SU-DHL-6 (cell line): Measurements from ENCODE around the gene SF3A1.

ENCODE experiments used
- H2AFZ ChIP-seq: fragments of 200-600 bp; sonication (generic); 2 replicates; pipeline ENCODE4 v1.6.1; 2014; ENCODE audit warnings: low read depth, mild to moderate bottlenecking, moderate library complexity, mixed read lengths, antibody characterized with exemption, low read length; ENCODE audit not compliant: severe bottlenecking
- H3F3A ChIP-seq: fragments of 200-600 bp; shearing (Covaris generic); 2 replicates; pipeline ENCODE4 v1.6.0; 2016; ENCODE audit warnings: antibody characterized with exemption, mild to moderate bottlenecking; ENCODE audit not compliant: insufficient read depth
- H3K27ac ChIP-seq: fragments of 200-600 bp; sonication (generic); 2 replicates; pipeline ENCODE4 v1.5.1; 2016; ENCODE audit warnings: low read depth, mild to moderate bottlenecking, low read length, moderate library complexity, mixed read lengths
- H3K27me3 ChIP-seq: fragments of 200-600 bp; sonication (generic), shearing (Covaris generic); 2 replicates; pipeline ENCODE4 v1.6.0; 2014; ENCODE audit warnings: mild to moderate bottlenecking, low read length
- H3K36me3 ChIP-seq: fragments of 200-600 bp; sonication (generic); 2 replicates; pipeline ENCODE4 v1.6.1; 2014; ENCODE audit warnings: mild to moderate bottlenecking, low read length, mixed read lengths
- H3K4me2 ChIP-seq: fragments of 300-600, 200-600 bp; shearing (Covaris generic), sonication (generic); 2 replicates; pipeline ENCODE4 v1.6.0; 2014; ENCODE audit warnings: low read length, low read depth, mild to moderate bottlenecking; ENCODE audit not compliant: poor library complexity, severe bottlenecking
- H3K4me3 ChIP-seq: fragments of 200-600 bp; sonication (generic); 2 replicates; pipeline ENCODE4 v1.5.1; 2014; ENCODE audit warnings: antibody characterized with exemption, low read length, mild to moderate bottlenecking, mixed read lengths; ENCODE audit not compliant: insufficient read depth, poor library complexity, severe bottlenecking
- H3K79me2 ChIP-seq: fragments of 200-600 bp; sonication (generic); 2 replicates; pipeline ENCODE4 v1.6.1; 2014; ENCODE audit warnings: mild to moderate bottlenecking, low read length, moderate library complexity; ENCODE audit not compliant: insufficient read depth
- H3K9ac ChIP-seq: fragments of 200-600 bp; sonication (generic); 2 replicates; pipeline ENCODE4 v1.7.0; 2014; ENCODE audit warnings: mild to moderate bottlenecking, low read length
- H3K9me2 ChIP-seq: fragments of 200-600 bp; sonication (generic); replicated peaks from 2 replicates; pipeline ENCODE4 v1.6.1; 2014; ENCODE audit warnings: low read length; ENCODE audit not compliant: insufficient read depth
- H3K9me3 ChIP-seq: fragments of 200-600 bp; sonication (generic); 2 replicates; pipeline ENCODE4 v1.6.1; 2014; ENCODE audit warnings: low read length, mixed read lengths; ENCODE audit not compliant: insufficient read depth
- H4K20me1 ChIP-seq: fragments of 200-600 bp; sonication (generic); 2 replicates; pipeline ENCODE4 v1.6.1; 2014; ENCODE audit warnings: low read depth, mild to moderate bottlenecking, antibody characterized with exemption, low read length, moderate library complexity, mixed read lengths
- CTCF ChIP-seq: fragments of 200-600 bp; sonication (generic); IDR thresholded peaks from one replicate; pipeline ENCODE4 v1.5.1; 2017; ENCODE audit warnings: antibody characterized with exemption, mild to moderate bottlenecking, low read length, moderate library complexity; ENCODE audit not compliant: insufficient read depth, poor library complexity, severe bottlenecking
- EZH2phosphoT487 ChIP-seq: fragments of 200-600 bp; sonication (generic), shearing (Covaris generic); conservative IDR thresholded peaks from 2 replicates; pipeline ENCODE4 v1.6.1; 2018; ENCODE audit warnings: mild to moderate bottlenecking, antibody characterized with exemption, low read length, moderate library complexity, mixed read lengths

Gene SF3A1

DNA sequence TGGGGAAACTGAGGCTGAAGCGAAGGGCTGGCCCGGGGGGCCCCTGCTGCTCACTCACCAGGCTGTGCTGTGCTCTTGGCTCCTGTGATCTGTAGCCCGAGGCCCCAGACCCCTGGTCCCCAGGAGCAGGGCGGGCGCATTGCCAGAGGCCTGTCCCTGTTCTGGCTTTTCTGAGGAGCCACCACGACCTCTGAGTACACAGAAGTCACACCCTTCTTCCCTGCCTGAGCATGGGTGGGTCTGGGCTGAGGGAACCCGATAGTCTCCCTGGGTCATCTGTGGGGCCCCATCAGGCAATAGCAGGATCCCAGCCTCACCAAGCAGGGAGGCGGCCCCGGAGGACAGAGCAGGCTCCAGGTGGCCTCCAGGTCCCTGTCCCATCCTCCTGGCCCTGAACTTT, 72.5 kb downstream of the SF3A1 start:
- Histone ChIP-seq H3K79me2 (no peaks in the 10 kb centered on the region), H3K9me3 (no peaks in the 10 kb centered on the region), H3K36me3 (no peaks in the 10 kb centered on the region), H3F3A (no peaks in the 10 kb centered on the region), H3K27ac (no peak overlapping the region), H3K9ac (no peak overlapping the region), H3K27me3 (no peaks in the 10 kb centered on the region), H3K9me2 (no peaks in the 10 kb centered on the region), H3K4me3 (no peak overlapping the region), H4K20me1 (no peaks in the 10 kb centered on the region), H2AFZ (no peak overlapping the region), H3K4me2 (no peak overlapping the region)
- TF ChIP-seq CTCF = no peak

DNA sequence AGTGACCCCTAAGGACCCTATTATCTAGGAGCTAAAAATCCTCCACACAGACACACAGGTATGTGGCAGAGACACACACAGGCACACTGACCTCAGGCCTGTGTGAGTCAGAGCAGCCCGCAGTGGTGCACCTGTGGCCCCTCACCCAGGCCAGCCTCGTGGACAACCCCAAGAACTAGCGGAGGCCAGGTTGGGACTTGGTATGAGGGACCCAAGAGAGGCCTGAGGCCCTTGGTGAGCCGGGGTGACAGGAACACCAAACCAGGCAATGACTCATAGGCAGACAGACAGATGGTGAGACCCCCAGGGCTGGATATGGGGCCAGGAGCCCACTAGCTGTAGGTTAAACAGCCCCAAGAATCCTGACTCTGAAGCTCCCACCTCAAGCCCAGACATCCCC, 73.4 kb downstream of the SF3A1 start:
- Histone ChIP-seq H3K4me3 (no peak overlapping the region), H3K27me3 (no peaks in the 10 kb centered on the region), H3K79me2 (no peaks in the 10 kb centered on the region), H2AFZ (no peak overlapping the region), H3K9me3 (no peaks in the 10 kb centered on the region), H3F3A (no peaks in the 10 kb centered on the region), H3K9me2 (no peaks in the 10 kb centered on the region), H3K36me3 (no peaks in the 10 kb centered on the region), H3K9ac (no peak overlapping the region), H4K20me1 (no peaks in the 10 kb centered on the region), H3K4me2 (no peak overlapping the region), H3K27ac (no peak overlapping the region)
- TF ChIP-seq CTCF (no peak), EZH2phosphoT487 (no peak)

DNA sequence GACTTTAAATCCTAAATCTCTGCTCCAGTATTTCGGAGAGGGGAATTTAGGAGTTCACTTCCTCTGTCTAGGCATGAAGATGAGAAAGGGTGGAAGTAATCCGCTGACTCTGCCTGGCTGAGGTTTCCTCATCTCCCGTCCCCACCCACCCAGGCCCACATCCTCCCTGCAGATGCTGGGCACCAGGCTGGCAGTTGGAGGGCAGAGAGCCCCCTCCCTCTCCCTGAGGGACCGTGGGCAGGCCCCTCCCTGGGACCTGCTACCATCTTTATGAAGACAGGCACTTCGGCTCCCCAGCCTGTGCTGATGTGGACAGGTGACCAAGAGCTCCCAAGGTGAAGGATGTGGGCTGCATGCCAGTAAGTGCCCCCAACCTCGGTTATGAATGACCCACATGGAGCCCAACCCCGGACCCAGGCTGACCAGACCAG, 74.1 kb downstream of the SF3A1 start:
- Histone ChIP-seq H3F3A (no peaks in the 10 kb centered on the region), H3K9me3 (no peaks in the 10 kb centered on the region), H3K27me3 (no peaks in the 10 kb centered on the region), H3K27ac (no peak overlapping the region), H3K36me3 (no peaks in the 10 kb centered on the region), H4K20me1 (no peaks in the 10 kb centered on the region), H3K79me2 (no peaks in the 10 kb centered on the region), H3K9me2 (no peaks in the 10 kb centered on the region), H3K9ac (no peak overlapping the region), H2AFZ (no peak overlapping the region), H3K4me3 (no peak overlapping the region), H3K4me2 (no peak overlapping the region)
- TF ChIP-seq EZH2phosphoT487 (no peak), CTCF (no peak)
